ENCODE measurements around the gene LEF1.
A peak's percentile ranks its signal among the peaks of the same experiment; 100 is the strongest.

LEF1 gene

GRCh38 chr4:108024878-108025165 is 143.9 kb downstream of the LEF1 start:
- H3K4me2 ChIP-seq: no peak overlapping the region
- H3K36me3 ChIP-seq (ENCODE audit: insufficient read depth): no peaks in the 10 kb centered on the region
- no peak overlapping the region for H3K27ac ChIP-seq
- no peak overlapping the region for H3K4me3 ChIP-seq (IDR thresholded peaks at IDR 0.05; ENCODE audit: insufficient read depth, low read depth, low read length)
- peaks cover 17% of the 10 kb centered on the region for H3K4me1 ChIP-seq (ENCODE audit: low read depth, poor library complexity, severe bottlenecking)
- H3K27me3 ChIP-seq (ENCODE audit: insufficient read depth, low read depth): no peaks in the 10 kb centered on the region
- no peaks in the 10 kb centered on the region for H3K79me2 ChIP-seq (ENCODE audit: insufficient read depth, low read depth)
- H4K20me1 ChIP-seq (ENCODE audit: insufficient read depth): no peaks in the 10 kb centered on the region
- no peak for TF ChIP-seq CTCF (conservative IDR thresholded peaks at IDR 0.05; ENCODE audit: low read depth, low read length)
- H2AFZ ChIP-seq (ENCODE audit: low read depth): no peak overlapping the region
- H3K9ac ChIP-seq: no peak overlapping the region

GRCh38 chr4:108024085-108024877 is 144.5 kb downstream of the LEF1 start:
- no peak overlapping the region for H2AFZ ChIP-seq (ENCODE audit: low read depth)
- no peak overlapping the region for H3K4me2 ChIP-seq
- no peak overlapping the region; the same call in 1 of the 2 replicates for H3K27ac ChIP-seq
- no peaks in the 10 kb centered on the region for H3K36me3 ChIP-seq (ENCODE audit: insufficient read depth)
- no peak overlapping the region for H3K4me3 ChIP-seq (IDR thresholded peaks at IDR 0.05; ENCODE audit: insufficient read depth, low read depth, low read length)
- H3K27me3 ChIP-seq (ENCODE audit: insufficient read depth, low read depth): no peaks in the 10 kb centered on the region
- H3K79me2 ChIP-seq (ENCODE audit: insufficient read depth, low read depth): no peaks in the 10 kb centered on the region
- no peak for TF ChIP-seq CTCF (conservative IDR thresholded peaks at IDR 0.05; ENCODE audit: low read depth, low read length)
- peaks cover 13% of the 10 kb centered on the region for H3K4me1 ChIP-seq (ENCODE audit: low read depth, poor library complexity, severe bottlenecking)
- no peaks in the 10 kb centered on the region for H4K20me1 ChIP-seq (ENCODE audit: insufficient read depth)
- H3K9ac ChIP-seq: no peak overlapping the region

GRCh38 chr4:108018884-108019187 is 149.9 kb downstream of the LEF1 start:
- no peaks in the 10 kb centered on the region for H3K36me3 ChIP-seq (ENCODE audit: insufficient read depth)
- H3K9ac ChIP-seq: no peak overlapping the region
- H3K4me1 ChIP-seq (ENCODE audit: low read depth, poor library complexity, severe bottlenecking): peaks cover 29% of the 10 kb centered on the region

GRCh38 chr4:108018040-108018883 is 150.5 kb downstream of the LEF1 start:
- H4K20me1 ChIP-seq (ENCODE audit: insufficient read depth): no peaks in the 10 kb centered on the region
- no peaks in the 10 kb centered on the region for H3K27me3 ChIP-seq (ENCODE audit: insufficient read depth, low read depth)
- TF ChIP-seq CTCF (conservative IDR thresholded peaks at IDR 0.05; ENCODE audit: low read depth, low read length): peak; percentile 98
- H3K27ac ChIP-seq: no peak overlapping the region
- H3K4me2 ChIP-seq: peak overlapping the region; percentile 13
- no peak overlapping the region for H2AFZ ChIP-seq (ENCODE audit: low read depth)
- no peaks in the 10 kb centered on the region for H3K79me2 ChIP-seq (ENCODE audit: insufficient read depth, low read depth)
- H3K4me3 ChIP-seq (IDR thresholded peaks at IDR 0.05; ENCODE audit: insufficient read depth, low read depth, low read length): no peak overlapping the region
- peaks cover 29% of the 10 kb centered on the region for H3K4me1 ChIP-seq (ENCODE audit: low read depth, poor library complexity, severe bottlenecking)
- no peak overlapping the region for H3K9ac ChIP-seq
- no peaks in the 10 kb centered on the region for H3K36me3 ChIP-seq (ENCODE audit: insufficient read depth)

More at GRCh38 chr4:108018884-108019187, 149.9 kb downstream of the LEF1 start:
- H2AFZ ChIP-seq (ENCODE audit: low read depth): no peak overlapping the region
- no peak overlapping the region for H3K4me2 ChIP-seq
- no peaks in the 10 kb centered on the region for H3K27me3 ChIP-seq (ENCODE audit: insufficient read depth, low read depth)
- TF ChIP-seq CTCF (conservative IDR thresholded peaks at IDR 0.05; ENCODE audit: low read depth, low read length): 0 out of 2 replicates have a peak, but pooled peaks have one; percentile 5
- H3K79me2 ChIP-seq (ENCODE audit: insufficient read depth, low read depth): no peaks in the 10 kb centered on the region
- no peak overlapping the region for H3K27ac ChIP-seq
- H4K20me1 ChIP-seq (ENCODE audit: insufficient read depth): no peaks in the 10 kb centered on the region
- no peak overlapping the region for H3K4me3 ChIP-seq (IDR thresholded peaks at IDR 0.05; ENCODE audit: insufficient read depth, low read depth, low read length)

Data from KMS-11 (cell line).